LHCN-M2 (cell line): ENCODE results near the gene EFCAB8. TPM values are rescaled to one million over a fixed set of nuclear protein-coding genes. Genes with fewer than 3 reads are reported as not detected.
A peak's percentile ranks its signal among the peaks of the same experiment; 100 is the strongest.

ENCODE experiments used
- DNase-seq: peaks from one replicate; pipeline ENCODE4 v3.0.0-alpha.2; 2012; ENCODE audit warnings: low read depth
- polyA plus RNA-seq: library from polyadenylated mRNA; unstranded; fragments of >200 nt; gene quantifications from one replicate; pipeline ENCODE4 v1.2.1, GENCODE V29; 2012; ENCODE audit warnings: missing spikeins
- total RNA-seq: library from RNA; depleted of rRNA; stranded (reverse); fragments of >200 nt; gene quantifications from 2 replicates; pipeline ENCODE4 v1.2.3, GENCODE V29; 2014; rRNA removed

Gene EFCAB8, protein sequence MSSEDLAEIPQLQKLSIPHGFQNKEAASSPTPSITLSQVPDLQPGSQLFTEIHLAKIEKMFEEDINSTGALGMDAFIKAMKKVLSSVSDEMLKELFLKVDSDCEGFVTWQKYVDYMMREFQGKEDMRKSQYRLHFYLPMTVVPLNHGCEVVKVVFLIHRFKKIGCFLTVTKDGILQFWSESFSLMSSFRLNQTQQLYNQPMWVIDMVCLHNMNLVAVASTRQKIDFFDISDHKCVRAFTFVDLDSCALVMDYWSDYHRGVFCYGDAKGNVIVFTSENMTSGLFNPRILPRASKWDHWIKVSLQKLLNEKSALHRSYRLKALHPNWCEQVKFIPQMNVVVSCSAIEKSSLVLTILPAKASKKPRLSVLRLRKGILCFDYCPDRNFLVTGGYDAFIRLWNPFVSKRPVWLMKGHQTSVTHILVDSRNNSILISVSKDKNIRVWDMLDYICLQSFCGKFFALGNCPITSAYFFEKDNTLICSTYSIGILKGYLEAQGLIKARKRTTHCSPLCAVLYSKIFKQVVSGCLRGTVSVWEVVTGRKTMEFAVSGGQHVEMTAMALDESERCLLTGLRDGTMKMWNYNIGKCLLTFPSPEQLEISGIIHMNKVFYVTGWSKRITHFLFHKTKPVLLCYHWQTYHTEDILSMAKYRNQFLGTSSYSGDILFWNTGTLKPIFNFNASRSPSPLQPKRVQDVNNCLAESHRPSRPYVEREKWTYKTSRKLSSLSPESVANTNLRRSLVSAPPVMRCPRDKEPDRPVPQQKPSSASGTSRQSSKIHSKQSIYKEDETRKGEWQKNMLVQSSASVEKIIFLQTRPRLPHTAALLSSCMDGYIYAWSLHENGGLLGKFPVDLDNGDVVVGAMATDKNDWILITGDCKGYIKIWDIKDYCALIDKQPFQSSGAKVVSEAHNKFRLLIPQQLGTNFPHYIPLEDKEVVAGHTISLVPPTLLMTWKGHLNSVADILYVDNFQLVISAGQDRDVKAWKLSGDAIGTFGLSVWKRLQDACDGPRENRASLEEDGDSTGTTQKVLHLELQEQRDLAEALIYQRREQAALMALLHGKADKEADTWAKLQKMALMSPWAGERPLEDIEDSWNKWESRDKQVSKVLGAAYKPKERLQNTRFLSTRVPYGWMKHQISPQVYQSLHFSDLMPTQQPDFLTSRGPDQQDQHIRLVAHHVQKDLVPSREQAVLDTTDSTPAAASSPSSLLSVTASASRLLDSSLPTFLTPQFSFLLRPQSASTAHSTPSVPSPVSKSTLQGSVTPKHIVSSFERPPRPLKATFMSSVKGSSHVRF
- total RNA-seq = 0.17 TPM in 1 of 2 replicates, not detected in the other
- polyA plus RNA-seq = not detected

GRCh38 chr20:32858701-32859372 is at the start of gene EFCAB8:
TSS of gene EFCAB8 (plus strand) at chr20:32858923. CDS start at chr20:32863793, 4,870 bp downstream.
- no peak for DNase-seq

DNA sequence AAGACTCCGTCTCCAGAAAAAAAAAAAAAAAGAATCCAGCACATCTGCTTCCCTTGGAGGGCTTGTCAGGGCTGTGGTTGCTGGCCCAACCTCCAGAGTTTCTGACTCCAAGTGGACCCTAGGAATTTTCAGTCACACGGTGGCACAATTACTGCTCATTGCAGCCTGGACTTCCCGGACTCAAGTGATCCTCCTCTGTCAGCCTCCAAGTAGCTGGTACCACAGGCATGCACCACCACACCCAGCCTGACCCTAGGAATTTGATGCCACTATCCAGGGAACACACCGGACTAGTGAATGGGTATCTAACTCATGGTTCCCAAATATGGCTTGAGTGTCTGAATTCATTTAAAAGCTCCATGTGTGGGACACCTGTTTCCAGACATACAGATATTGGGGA is 48.8 kb upstream of the EFCAB8 start:
- no peak for DNase-seq

- no peak for DNase-seq
Observed at GRCh38 chr20:32810941-32811340, 47.8 kb upstream of the EFCAB8 start.

DNA sequence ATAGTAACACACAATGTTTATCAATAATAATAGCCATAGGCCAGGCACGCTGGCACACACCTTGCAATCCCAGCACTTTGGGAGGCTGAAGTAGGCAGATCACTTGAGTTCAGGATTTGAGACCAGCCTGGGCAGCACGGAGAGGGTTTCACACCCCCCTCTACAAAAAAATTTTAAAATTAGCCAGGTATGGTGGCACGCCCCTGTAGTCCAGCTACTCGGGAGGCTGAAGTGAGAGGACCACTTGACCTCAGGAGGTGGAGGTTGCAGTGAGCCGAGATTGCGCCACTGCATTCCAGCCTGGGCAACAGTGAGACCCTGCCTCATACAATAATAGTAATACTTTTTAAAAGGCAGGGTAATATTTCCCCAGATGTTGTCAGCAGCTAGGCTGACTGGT is 46.8 kb upstream of the EFCAB8 start:
- DNase-seq = no peak

- DNase-seq = peak; percentile 54
Observed at GRCh38 chr20:32819992-32820697, 38.6 kb upstream of the EFCAB8 start.

- DNase-seq = no peak
Observed at GRCh38 chr20:32820698-32821377, 37.9 kb upstream of the EFCAB8 start.

GRCh38 chr20:32822225-32822624 is 36.5 kb upstream of the EFCAB8 start:
- no peak for DNase-seq

- peak; percentile 79 for DNase-seq
Observed at GRCh38 chr20:32823078-32823477, 35.6 kb upstream of the EFCAB8 start.

DNA sequence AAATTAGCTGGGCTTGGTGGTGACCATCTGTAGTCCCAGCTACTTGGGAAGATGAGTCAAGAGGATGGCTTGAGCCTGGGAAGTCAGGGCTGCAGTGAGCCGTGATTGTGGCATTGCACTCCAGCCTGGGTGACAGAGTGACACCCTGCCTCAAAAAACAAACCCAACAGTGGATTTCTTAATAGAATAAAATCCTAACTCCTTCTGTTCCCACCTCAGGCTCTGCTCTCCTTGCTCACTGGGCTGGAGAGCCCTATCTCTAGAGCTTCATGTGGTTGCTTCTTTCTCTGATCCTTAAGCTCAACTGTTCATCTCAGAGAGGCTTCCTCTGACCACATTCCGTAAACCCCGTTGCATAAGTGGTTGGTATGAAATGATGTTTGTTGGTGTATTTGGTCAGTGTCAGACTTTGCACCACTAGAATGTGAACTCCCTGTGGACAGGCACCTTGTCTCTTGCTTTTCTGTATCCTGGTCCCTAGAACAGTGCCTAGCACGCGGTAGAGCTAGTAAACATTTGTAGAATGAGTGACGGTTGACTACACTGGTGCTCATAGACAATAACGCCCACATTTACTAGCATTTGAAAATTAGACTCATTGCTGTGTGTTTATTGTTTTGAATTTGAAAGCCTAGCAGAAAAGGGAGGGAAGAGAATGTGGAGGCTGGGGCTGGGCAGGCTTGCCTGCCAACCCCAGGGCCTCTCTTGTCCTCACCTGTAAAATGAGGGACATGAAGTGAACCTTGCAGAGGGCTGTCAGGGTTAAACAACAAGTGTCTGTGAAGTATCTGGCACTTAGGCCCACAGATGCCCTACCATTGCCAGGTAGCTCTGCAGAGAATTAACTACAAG is 34.8 kb upstream of the EFCAB8 start:
- DNase-seq = peak; percentile 25

DNA sequence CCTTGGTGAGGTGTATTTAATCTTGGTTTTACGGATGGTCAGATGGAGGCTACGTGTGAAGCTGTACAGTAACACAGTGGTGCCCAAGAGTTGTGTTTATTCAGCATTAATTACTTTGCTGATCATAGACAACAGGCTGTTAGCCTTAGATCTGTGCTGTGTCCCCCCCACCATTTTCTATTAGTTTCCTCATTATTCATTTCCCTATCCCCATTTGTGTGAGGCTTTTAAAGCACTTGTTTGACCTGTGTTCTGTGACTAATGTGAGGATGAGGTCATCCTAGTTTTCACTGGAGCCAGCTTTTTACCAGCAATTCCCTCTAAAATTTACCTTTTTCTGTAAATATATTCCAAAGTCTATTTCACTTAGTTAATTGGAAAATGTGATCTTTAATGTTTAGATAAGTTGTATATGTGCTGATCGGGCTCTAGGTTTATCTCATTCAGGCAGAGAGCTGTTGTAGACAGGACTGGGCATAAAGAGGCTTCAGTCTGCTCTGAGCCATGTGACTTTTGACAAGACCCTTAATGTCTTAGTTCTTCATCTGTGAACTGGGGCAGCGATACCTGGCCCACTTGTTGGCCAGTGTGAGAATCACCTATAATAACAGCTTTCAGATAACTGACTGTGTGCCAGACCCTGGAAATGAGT is 30.6 kb upstream of the EFCAB8 start:
- DNase-seq = peak; percentile 12

GRCh38 chr20:32829311-32830005 is 29.3 kb upstream of the EFCAB8 start:
- DNase-seq = no peak

DNA sequence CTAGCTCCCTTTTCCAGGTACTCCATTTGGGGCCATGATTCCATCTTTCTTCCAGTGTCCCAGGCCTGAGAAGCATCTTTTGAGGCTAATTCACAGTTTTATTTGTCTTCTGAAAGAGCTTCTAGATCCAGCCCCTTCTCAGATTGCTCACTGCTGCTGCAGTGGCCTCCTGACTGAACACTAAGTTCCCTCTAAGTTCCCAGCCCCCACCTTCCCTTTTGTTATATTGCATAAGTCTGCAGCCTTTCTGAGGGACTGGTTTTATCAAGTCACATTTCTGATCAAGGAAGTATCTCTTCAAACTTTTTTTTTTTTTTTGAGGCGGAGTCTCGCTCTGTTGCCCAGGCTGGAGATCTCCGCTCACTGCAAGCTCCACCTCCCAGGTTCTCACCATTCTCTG is 28.3 kb upstream of the EFCAB8 start:
- DNase-seq = peak; percentile 36

DNA sequence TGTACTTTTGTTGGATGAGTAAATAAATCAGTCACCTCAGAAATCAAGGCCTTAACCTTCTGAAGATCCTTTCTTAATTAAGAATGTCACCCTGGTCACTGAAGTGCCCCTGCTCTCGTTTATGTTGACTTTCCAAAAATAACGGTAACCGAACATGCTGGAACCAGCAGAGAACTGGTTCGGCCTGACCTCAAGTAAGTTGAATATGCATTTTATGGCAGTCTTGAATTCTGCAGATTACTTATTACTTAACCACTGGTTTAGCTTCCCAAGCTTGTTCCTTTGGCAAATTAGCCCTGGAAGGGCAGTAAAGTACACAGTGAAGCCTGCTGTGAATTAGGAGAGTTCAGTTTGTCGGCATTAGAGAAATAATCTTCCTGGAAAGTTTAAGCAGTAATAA is 26.7 kb upstream of the EFCAB8 start:
- no peak for DNase-seq

GRCh38 chr20:32832664-32833063 is 26.1 kb upstream of the EFCAB8 start:
- DNase-seq = no peak

DNA sequence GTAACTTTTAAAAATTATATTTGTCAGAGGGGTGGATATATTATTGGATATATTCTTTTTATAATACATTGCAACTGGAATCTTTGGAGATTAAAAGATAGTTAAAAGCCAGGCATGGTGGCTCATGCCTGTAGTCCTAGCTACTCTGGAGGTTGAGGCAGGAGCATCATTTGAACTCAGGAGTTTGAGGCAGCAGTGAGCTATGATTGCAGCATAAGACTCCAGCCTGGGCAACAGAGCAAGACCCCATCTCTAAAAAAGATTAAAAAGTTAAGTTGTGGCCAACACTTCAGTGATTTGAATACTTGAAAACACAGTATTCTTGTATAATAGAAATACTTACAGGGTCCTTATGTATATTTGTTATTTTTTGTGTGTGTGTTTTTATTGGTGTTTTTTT is 23.8 kb upstream of the EFCAB8 start:
- no peak for DNase-seq

GRCh38 chr20:32837157-32837556 is 21.6 kb upstream of the EFCAB8 start:
- DNase-seq = no peak

GRCh38 chr20:32839227-32839981 is 19.3 kb upstream of the EFCAB8 start:
- DNase-seq = no peak
